IPS-18a (cell line): ENCODE results near the gene SCRN2.

ENCODE experiments used
- H3K27ac ChIP-seq: one replicate; pipeline ENCODE4 v1.5.1; 2013; ENCODE audit warnings: low read length
- H3K27me3 ChIP-seq: one replicate; pipeline ENCODE4 v1.6.1; 2013; ENCODE audit warnings: mild to moderate bottlenecking, low read length; ENCODE audit not compliant: control insufficient read depth, insufficient read depth
- H3K36me3 ChIP-seq: one replicate; pipeline ENCODE4 v1.6.1; 2013; ENCODE audit warnings: low read depth, low read length; ENCODE audit not compliant: control insufficient read depth
- H3K4me1 ChIP-seq: one replicate; pipeline ENCODE4 v1.6.1; 2013; ENCODE audit warnings: low read depth, low read length; ENCODE audit not compliant: control insufficient read depth
- H3K4me3 ChIP-seq: one replicate; pipeline ENCODE4 v1.5.1; 2013; ENCODE audit warnings: low read length
- H3K9ac ChIP-seq: one replicate; pipeline ENCODE4 v1.6.1; 2013; ENCODE audit warnings: mild to moderate bottlenecking, low read length, moderate library complexity
- H3K9me3 ChIP-seq: one replicate; pipeline ENCODE4 v1.6.1; 2013; ENCODE audit warnings: low read depth, low read length; ENCODE audit not compliant: control insufficient read depth

SCRN2 gene

DNA sequence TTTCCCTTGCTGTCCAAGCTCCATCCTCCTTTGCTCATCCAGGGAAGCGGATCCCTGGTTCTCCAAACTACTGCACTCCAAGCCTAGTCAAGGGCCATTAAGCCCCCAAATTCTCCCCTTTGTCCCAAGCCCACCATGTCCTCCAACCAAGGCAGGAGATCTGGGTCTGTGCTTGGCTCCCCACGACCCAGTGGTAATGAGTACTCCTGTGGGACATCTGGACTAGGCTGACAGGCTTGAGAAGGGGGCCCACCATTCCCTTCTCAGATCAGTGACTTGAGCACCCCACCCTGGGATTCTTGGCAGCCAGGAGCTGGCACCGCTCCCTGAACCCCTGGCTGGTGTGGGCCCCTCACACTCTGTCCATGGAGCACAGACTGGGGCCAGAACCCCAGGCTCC, 36.6 kb downstream of the SCRN2 start:
- Histone ChIP-seq H3K27me3 (no peaks in the 10 kb centered on the region), H3K27ac (no peak overlapping the region), H3K9me3 (no peaks in the 10 kb centered on the region), H3K4me1 (no peaks in the 10 kb centered on the region), H3K4me3 (no peak overlapping the region), H3K9ac (no peak overlapping the region), H3K36me3 (peaks cover 4% of the 10 kb centered on the region)

DNA sequence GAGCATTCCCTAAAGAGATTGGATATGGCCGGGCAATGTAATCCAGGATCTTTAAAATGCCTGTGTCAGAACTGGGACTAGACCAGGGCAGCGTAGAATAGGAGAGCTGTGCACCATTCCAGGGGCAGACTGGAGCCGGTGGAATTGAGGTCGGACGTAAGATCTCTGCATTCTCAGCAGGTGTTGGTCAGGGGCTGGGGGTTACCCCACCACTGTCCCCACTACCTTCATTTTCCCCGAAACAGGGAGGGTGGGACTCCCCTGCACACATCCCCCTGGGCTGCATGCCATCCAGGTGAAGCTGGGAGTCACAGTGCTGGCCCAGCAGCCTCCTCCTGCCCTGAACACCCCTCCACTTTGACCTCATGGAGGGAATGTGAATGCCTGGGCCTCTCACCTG, 37.3 kb downstream of the SCRN2 start:
- no peak overlapping the region for H3K9ac ChIP-seq
- H3K4me3 ChIP-seq = no peak overlapping the region
- H3K27ac ChIP-seq = no peak overlapping the region
- no peaks in the 10 kb centered on the region for H3K9me3 ChIP-seq
- no peaks in the 10 kb centered on the region for H3K4me1 ChIP-seq
- H3K27me3 ChIP-seq = no peaks in the 10 kb centered on the region
- H3K36me3 ChIP-seq = no peaks in the 10 kb centered on the region

GRCh38 chr17:47803201-47803600, 37.9 kb downstream of the SCRN2 start:
- H3K9me3 ChIP-seq = no peaks in the 10 kb centered on the region
- no peaks in the 10 kb centered on the region for H3K4me1 ChIP-seq
- H3K27me3 ChIP-seq = no peaks in the 10 kb centered on the region
- H3K36me3 ChIP-seq = no peaks in the 10 kb centered on the region
- no peak overlapping the region for H3K27ac ChIP-seq
- H3K9ac ChIP-seq = no peak overlapping the region
- H3K4me3 ChIP-seq = no peak overlapping the region

GRCh38 chr17:47802341-47803022, 38.6 kb downstream of the SCRN2 start:
- Histone ChIP-seq H3K27me3 (no peaks in the 10 kb centered on the region), H3K27ac (no peak overlapping the region), H3K9ac (no peak overlapping the region), H3K36me3 (no peaks in the 10 kb centered on the region), H3K9me3 (no peaks in the 10 kb centered on the region), H3K4me3 (no peak overlapping the region), H3K4me1 (no peaks in the 10 kb centered on the region)

GRCh38 chr17:47801906-47802305, 39.2 kb downstream of the SCRN2 start:
- no peak overlapping the region for H3K27ac ChIP-seq
- H3K4me1 ChIP-seq = no peaks in the 10 kb centered on the region
- no peak overlapping the region for H3K9ac ChIP-seq
- H3K36me3 ChIP-seq = no peaks in the 10 kb centered on the region
- no peaks in the 10 kb centered on the region for H3K9me3 ChIP-seq
- H3K27me3 ChIP-seq = no peaks in the 10 kb centered on the region
- H3K4me3 ChIP-seq = no peak overlapping the region

DNA sequence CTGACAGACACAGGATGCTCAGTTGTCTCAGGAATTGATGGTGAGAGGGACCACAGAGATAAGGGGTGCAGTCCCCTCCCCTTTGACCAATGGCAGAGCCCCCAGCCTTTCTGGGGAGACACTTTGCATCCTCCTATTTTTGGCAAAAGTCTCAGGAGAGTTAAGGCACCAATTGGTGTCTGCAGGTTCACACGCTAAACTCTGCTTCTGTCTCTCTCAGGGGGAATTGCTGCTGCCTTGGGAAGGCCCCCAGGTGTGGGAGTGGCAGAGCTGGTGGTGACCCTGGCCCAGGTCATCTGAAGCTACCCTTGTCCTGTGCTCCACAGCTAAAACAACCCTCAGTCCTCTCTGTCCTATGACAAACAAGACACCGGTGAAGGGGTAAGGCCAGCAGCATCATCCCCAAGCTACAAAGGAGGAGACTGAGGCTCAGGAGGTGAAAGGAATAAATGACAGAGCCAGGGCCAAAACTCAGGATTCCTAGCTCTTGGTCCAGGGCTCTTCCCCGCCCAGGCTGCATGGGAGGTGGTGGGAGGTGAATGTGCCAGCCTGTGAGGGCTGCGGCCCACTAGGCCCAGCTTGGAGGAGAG, 39.8 kb downstream of the SCRN2 start:
- Histone ChIP-seq H3K9ac (no peak overlapping the region), H3K27me3 (no peaks in the 10 kb centered on the region), H3K4me1 (no peaks in the 10 kb centered on the region), H3K36me3 (no peaks in the 10 kb centered on the region), H3K4me3 (no peak overlapping the region), H3K9me3 (no peaks in the 10 kb centered on the region), H3K27ac (no peak overlapping the region)

DNA sequence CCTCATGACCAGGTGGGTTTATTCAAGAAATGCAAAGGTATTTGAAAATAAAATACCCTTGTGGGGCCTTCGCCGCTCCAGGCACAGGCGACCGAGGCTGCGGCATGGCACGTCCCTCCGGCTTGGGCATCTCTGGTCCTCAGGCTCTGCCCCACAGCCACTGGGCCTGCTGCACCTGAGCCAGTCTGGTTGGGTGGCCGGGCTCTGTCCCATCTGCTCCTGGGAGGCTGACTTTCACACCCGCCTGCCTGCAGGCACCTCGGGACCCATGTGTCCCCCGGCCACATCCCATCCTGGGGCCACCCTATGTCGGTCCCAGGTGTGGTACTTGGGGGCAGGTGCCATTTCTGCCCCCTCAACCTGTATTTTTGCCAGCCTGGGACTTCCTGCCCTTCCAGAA, 40.4 kb downstream of the SCRN2 start:
- H3K27me3 ChIP-seq = no peaks in the 10 kb centered on the region
- no peaks in the 10 kb centered on the region for H3K9me3 ChIP-seq
- no peaks in the 10 kb centered on the region for H3K4me1 ChIP-seq
- no peak overlapping the region for H3K4me3 ChIP-seq
- H3K9ac ChIP-seq = no peak overlapping the region
- no peaks in the 10 kb centered on the region for H3K36me3 ChIP-seq
- H3K27ac ChIP-seq = no peak overlapping the region

GRCh38 chr17:47797797-47798196, 43.3 kb downstream of the SCRN2 start:
- H3K9me3 ChIP-seq = no peaks in the 10 kb centered on the region
- no peaks in the 10 kb centered on the region for H3K36me3 ChIP-seq
- no peak overlapping the region for H3K27ac ChIP-seq
- H3K4me1 ChIP-seq = no peaks in the 10 kb centered on the region
- no peak overlapping the region for H3K4me3 ChIP-seq
- H3K9ac ChIP-seq = no peak overlapping the region
- H3K27me3 ChIP-seq = peaks cover 27% of the 10 kb centered on the region

GRCh38 chr17:47792979-47793378, 48.1 kb downstream of the SCRN2 start:
- H3K27ac ChIP-seq = no peak overlapping the region
- no peak overlapping the region for H3K4me3 ChIP-seq
- no peaks in the 10 kb centered on the region for H3K9me3 ChIP-seq
- no peak overlapping the region for H3K9ac ChIP-seq
- peaks cover 3% of the 10 kb centered on the region for H3K4me1 ChIP-seq
- peaks cover 76% of the 10 kb centered on the region for H3K27me3 ChIP-seq
- H3K36me3 ChIP-seq = no peaks in the 10 kb centered on the region

- no peak overlapping the region for H3K4me3 ChIP-seq
Measured at GRCh38 chr17:47792457-47792856, 48.6 kb downstream of the SCRN2 start.

DNA sequence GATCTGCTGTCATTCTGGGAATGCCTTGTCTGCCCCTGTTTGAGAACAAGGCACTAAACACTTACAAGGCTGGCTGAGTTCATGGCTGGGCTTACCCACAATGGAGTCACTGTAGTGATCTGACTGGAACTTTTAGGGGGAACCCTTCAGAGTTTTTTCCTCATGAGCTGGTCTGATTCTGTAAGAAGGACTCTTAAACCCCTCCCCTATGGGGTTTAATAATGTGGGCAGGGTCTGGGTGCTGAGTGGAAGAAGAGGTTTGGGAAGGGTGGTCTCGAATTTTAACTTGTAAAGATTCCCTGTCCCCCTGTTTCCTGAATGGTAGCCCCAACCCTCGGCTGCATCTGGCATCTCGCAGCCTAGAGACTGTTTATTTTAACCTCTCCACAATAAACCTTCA, 50.0 kb downstream of the SCRN2 start:
- peaks cover 3% of the 10 kb centered on the region for H3K4me1 ChIP-seq
- H3K27ac ChIP-seq = no peak overlapping the region
- no peak overlapping the region for H3K9ac ChIP-seq
- H3K27me3 ChIP-seq = peaks cover 80% of the 10 kb centered on the region
- no peaks in the 10 kb centered on the region for H3K36me3 ChIP-seq
- H3K4me3 ChIP-seq = no peak overlapping the region
- H3K9me3 ChIP-seq = no peaks in the 10 kb centered on the region

More at GRCh38 chr17:47792457-47792856, 48.6 kb downstream of the SCRN2 start:
- Histone ChIP-seq H3K36me3 (no peaks in the 10 kb centered on the region), H3K9me3 (no peaks in the 10 kb centered on the region), H3K27me3 (peaks cover 80% of the 10 kb centered on the region), H3K4me1 (peaks cover 3% of the 10 kb centered on the region), H3K9ac (no peak overlapping the region), H3K27ac (no peak overlapping the region)
